A673 (cell line): ENCODE results near the gene NUP43. TPM values are rescaled to one million over a fixed set of nuclear protein-coding genes. Genes with fewer than 3 reads are reported as not detected.
"Not testable (repeated sequence)": the region's sequence is repeated elsewhere in the genome, so short reads cannot be mapped to it uniquely, and the experiment has no call there.

Experiments
- BruUV-seq: library from RNA; stranded (reverse); fragments of 400-500 nt; replicated peaks from 2 replicates; lab custom pipeline; 2021; lab: Mats Ljungman, UMichigan
- CTCF ChIA-PET: fragments of 300-600 bp; sonication (Branson Sonifier 250); formaldehyde crosslinking; loops from one replicate; lab custom pipeline; 2022; ENCODE audit warnings: antibody characterized with exemption; lab: Charles Lee
- POLR2A ChIA-PET: fragments of 300-600 bp; sonication (Branson Sonifier 250); formaldehyde crosslinking; loops from one replicate; lab custom pipeline; 2022; ENCODE audit warnings: antibody characterized with exemption; ENCODE audit not compliant: low non-redundant PET; lab: Charles Lee
- DNase-seq: peaks from one replicate; pipeline ENCODE4 v3.0.0-alpha.2; 2015; ENCODE audit warnings: low spot score
- H3K27ac ChIP-seq: fragments of 200-600 bp; sonication (generic); 2 replicates; pipeline ENCODE4 v1.5.1; 2016; ENCODE audit warnings: mixed run types, low read depth, mild to moderate bottlenecking, mixed read lengths, antibody characterized with exemption, low read length; ENCODE audit not compliant: poor library complexity, severe bottlenecking
- H3K27me3 ChIP-seq: fragments of 200-600 bp; sonication (generic); replicated peaks from 2 replicates; pipeline ENCODE4 v1.6.1; 2017; ENCODE audit warnings: mixed run types, low read depth, mild to moderate bottlenecking, mixed read lengths, antibody characterized with exemption, low read length; ENCODE audit not compliant: insufficient read depth, poor library complexity
- H3K36me3 ChIP-seq: fragments of 200-600 bp; sonication (generic); 2 replicates; pipeline ENCODE4 v1.6.1; 2016; ENCODE audit warnings: mixed run types, mild to moderate bottlenecking, mixed read lengths, antibody characterized with exemption, low read length; ENCODE audit not compliant: insufficient read depth, poor library complexity, severe bottlenecking
- H3K4me1 ChIP-seq: fragments of 200-600 bp; sonication (generic); 2 replicates; pipeline ENCODE4 v1.6.1; 2017; ENCODE audit warnings: mixed run types, mild to moderate bottlenecking, mixed read lengths, antibody characterized with exemption, low read length; ENCODE audit not compliant: insufficient read depth, poor library complexity, severe bottlenecking
- H3K4me3 ChIP-seq: fragments of 200-600 bp; sonication (generic); 2 replicates; pipeline ENCODE4 v1.5.1; 2016; ENCODE audit warnings: low read depth, mixed run types, mild to moderate bottlenecking, mixed read lengths, low read length; ENCODE audit not compliant: poor library complexity, severe bottlenecking
- H3K9me3 ChIP-seq: fragments of 200-600 bp; sonication (generic); 2 replicates; pipeline ENCODE4 v1.6.1; 2016; ENCODE audit warnings: mixed run types, low read depth, mild to moderate bottlenecking, mixed read lengths, antibody characterized with exemption, low read length; ENCODE audit not compliant: poor library complexity, severe bottlenecking
- CTCF ChIP-seq: fragments of 300-800, 200-600 bp; sonication (generic); conservative IDR thresholded peaks from 2 replicates; pipeline ENCODE4 v1.5.1; 2017; ENCODE audit warnings: low read depth, mild to moderate bottlenecking, antibody characterized with exemption, low read length, moderate library complexity, mixed read lengths
- EZH2 ChIP-seq: fragments of 200-600 bp; sonication (generic); IDR thresholded peaks from 2 replicates; pipeline ENCODE4 v1.6.1; 2017; ENCODE audit warnings: borderline replicate concordance, low read depth, mild to moderate bottlenecking, mixed read lengths, antibody characterized with exemption, low read length; ENCODE audit not compliant: poor library complexity, severe bottlenecking
- intact Hi-C: fragments of 100-400 bp; cut with micrococcal nuclease; formaldehyde crosslinking; loops from one replicate; pipeline ENCODE4 v1.10.0; 2022; ENCODE audit not compliant: unreplicated experiment
- total RNA-seq: library from RNA; stranded (reverse); gene quantifications from 2 replicates; pipeline ENCODE4 v1.2.3, GENCODE V29; 2021

The NUP43 gene
- total RNA-seq, 1 experiment from 2014 or later = 88.5 TPM

- POLR2A ChIA-PET = no interaction called here
- no peak overlapping the region for H3K4me3 ChIP-seq
- CTCF ChIA-PET = interaction anchor here (0.7 kb wide), 1 partner anchor 85 kb away, joined by 7 read pairs; no protein-coding TSS in a partner anchor
- no TSS peak for BruUV-seq
- no peak for TF ChIP-seq EZH2
- TF ChIP-seq CTCF = no peak
- H3K4me1 ChIP-seq = no peaks in the 10 kb centered on the region
- no peaks in the 10 kb centered on the region for H3K36me3 ChIP-seq
- no peak for DNase-seq
- intact Hi-C loops = no loop called here
- no peak overlapping the region for H3K27ac ChIP-seq
- H3K27me3 ChIP-seq = no peaks in the 10 kb centered on the region
- no peaks in the 10 kb centered on the region for H3K9me3 ChIP-seq
Measured at GRCh38 chr6:149756261-149756636, 9.9 kb upstream of the NUP43 start.

GRCh38 chr6:149755300-149756260 lies 9.3 kb upstream of the NUP43 start:
- intact Hi-C loops = no loop called here
- Histone ChIP-seq H3K4me3 (no peak overlapping the region), H3K4me1 (peaks cover 4% of the 10 kb centered on the region), H3K36me3 (no peaks in the 10 kb centered on the region), H3K9me3 (no peaks in the 10 kb centered on the region), H3K27ac (no peak overlapping the region), H3K27me3 (no peaks in the 10 kb centered on the region)
- POLR2A ChIA-PET = no interaction called here
- DNase-seq = no peak
- TF ChIP-seq CTCF (no peak), EZH2 (no peak)
- no TSS peak for BruUV-seq
- CTCF ChIA-PET = interaction anchor here (0.7 kb wide), 1 partner anchor 85 kb away, joined by 7 read pairs; no protein-coding TSS in a partner anchor

- Histone ChIP-seq H3K4me1 (peaks cover 5% of the 10 kb centered on the region), H3K4me3 (no peak overlapping the region), H3K9me3 (no peaks in the 10 kb centered on the region), H3K36me3 (no peaks in the 10 kb centered on the region), H3K27ac (no peak overlapping the region), H3K27me3 (no peaks in the 10 kb centered on the region)
- ChIA-PET POLR2A (no interaction called here), CTCF (no interaction called here)
- intact Hi-C loops = no loop called here
- BruUV-seq = no TSS peak
- TF ChIP-seq EZH2 (no peak), CTCF (no peak)
- DNase-seq = no peak
Measured at GRCh38 chr6:149754548-149754947, 8.2 kb upstream of the NUP43 start.

- H3K9me3 ChIP-seq, intact Hi-C loops, BruUV-seq, H3K27me3 ChIP-seq, CTCF ChIA-PET, H3K36me3 ChIP-seq, H3K4me3 ChIP-seq, H3K27ac ChIP-seq, DNase-seq, POLR2A ChIA-PET, H3K4me1 ChIP-seq: not testable (repeated sequence)
Measured at GRCh38 chr6:149753374-149753637, 7.0 kb upstream of the NUP43 start.
